Measurements from ENCODE around the gene DOCK10. TPM values are rescaled to one million over a fixed set of nuclear protein-coding genes. Genes with fewer than 3 reads are reported as not detected.

The DOCK10 gene
- total RNA-seq, 1 experiment from 2014 or later: 65.3 TPM

- peak; percentile 76 for DNase-seq (ENCODE audit: low read depth)
These were observed 59.2 kb downstream of the DOCK10 start for GRCh38 chr2:224982910-224983711.

DNA sequence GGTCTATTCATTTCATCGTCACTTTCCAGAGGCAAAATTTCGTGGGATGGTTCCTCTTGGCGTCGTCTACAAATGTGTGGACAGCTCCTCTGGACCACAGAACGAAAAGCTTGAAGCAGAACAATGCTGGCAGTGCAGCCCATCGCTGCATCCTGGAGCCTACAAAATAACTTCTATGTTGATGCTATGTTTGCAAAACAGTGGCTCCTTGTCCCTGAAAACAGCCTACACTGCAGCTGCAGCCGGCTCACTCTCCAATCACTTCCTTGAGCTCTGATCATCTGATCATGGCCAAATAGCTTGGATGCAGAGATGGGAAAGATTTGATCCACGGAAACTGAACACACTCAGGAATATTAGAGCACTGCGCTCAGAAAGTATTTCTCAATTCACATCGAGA, 60.0 kb downstream of the DOCK10 start:
- peak; percentile 28 for DNase-seq (ENCODE audit: low read depth)

GRCh38 chr2:224976629-224977525, 65.4 kb downstream of the DOCK10 start:
- no peak for DNase-seq (ENCODE audit: low read depth)

DNA sequence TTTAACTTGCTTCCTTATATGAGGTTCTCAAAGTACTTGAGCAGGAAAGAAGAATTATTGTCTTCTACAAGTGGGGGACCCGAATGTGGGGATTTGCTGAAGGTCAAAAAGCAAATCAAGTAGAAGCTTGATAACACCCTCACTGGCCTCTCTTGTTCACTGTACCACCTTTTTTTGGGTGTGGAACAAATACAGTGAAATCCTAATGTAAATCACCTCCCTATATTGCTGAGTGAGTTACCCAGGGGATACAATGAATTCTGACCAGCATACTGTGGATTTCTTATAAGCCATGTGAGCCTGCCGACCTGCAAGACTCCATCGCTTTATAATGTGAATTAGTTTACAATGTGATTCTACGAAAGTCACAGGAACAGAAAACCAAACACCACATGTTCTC, 66.5 kb downstream of the DOCK10 start:
- DNase-seq (ENCODE audit: low read depth): no peak

DNA sequence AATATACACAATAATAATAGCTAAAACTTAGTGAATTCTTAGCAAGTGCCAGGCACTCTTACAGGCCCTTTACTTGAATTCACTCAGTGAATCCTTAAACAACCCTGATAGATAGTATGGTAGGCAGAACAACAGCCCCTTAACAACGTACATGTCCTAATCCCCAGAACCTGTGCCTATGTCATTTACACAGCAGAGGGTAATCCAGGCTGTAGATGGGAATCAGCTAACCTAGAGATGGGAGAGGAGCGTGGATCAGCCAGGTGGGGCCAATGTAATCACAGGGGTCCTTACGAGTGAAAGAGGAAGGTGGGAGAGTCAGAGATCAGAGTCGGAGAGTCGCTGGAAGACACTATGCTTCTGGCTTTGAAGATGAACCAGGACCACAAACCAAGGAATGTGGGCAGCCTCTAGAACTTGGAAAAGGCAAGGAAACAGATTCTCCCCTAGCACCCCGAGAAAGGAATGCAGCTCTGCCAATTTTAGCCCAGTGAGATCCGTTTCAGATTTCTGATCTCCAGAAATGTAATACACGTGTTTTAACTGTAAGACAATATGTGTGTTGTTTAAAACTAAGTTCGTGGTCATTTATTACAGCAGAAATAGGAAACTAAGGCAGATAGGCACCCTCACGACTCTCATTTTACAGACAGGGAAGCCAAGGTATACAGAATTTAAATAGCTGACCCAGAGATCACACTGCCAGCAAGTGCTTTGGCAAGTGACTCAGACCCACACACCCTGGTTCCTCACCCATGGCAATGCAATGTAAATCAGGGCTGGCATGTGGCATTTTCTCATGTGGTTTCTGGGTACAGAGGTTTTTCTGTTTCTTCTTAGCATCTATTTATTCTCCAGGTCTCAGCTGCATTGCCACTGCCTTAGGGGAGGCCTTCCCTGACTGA, 68.9 kb downstream of the DOCK10 start:
- DNase-seq (ENCODE audit: low read depth): peak; percentile 67

- no peak for DNase-seq (ENCODE audit: low read depth)
These were observed 71.1 kb downstream of the DOCK10 start for GRCh38 chr2:224971214-224971613.

DNA sequence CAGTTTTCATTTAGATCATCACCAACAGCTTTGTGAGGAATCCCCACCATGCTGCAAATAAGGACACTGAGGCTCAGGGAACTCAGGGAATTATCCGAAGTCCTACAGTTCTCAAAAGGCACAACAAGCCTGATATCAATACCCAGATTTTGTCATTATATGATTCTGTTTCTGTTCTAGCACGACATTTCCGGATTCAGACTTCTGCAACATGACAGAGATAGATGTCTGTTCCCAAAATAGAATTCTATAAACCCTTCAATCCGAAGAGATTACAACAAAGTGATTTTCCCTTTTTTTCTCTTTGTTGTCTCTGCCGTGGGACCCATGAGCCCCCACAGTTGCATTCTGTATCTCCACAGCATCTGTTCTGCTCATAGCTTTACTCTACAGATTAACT, 72.0 kb downstream of the DOCK10 start:
- DNase-seq (ENCODE audit: low read depth): no peak

DNA sequence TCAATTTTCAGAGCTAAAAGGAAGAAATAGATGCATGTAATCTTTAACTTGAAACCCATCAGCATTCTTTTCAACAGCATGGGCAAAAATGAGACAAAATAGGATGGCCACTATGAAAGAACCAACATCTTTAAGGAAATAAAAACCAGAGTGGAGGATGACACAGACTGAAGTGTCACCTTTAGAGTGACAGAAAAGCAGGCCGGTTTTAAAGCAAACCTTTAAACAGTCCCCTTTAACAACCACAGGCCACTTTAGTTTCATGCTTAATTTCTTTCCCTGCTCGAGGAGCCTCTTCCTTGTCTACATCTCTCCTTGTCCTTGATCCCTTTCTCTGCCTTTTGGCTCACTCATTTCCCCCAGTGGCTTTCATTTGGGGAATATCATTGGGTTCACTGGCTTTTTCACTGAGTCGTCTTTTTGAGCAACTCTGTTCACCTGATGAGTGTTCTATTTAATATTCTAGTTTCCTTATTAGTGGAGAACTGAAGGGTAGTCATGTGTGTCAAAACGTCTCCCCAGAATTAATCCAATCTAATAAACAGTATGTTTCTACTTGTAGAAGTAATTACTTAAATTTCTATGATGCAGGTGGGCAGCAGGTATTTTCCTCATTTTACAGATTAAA, 72.5 kb downstream of the DOCK10 start:
- no peak for DNase-seq (ENCODE audit: low read depth)

DNA sequence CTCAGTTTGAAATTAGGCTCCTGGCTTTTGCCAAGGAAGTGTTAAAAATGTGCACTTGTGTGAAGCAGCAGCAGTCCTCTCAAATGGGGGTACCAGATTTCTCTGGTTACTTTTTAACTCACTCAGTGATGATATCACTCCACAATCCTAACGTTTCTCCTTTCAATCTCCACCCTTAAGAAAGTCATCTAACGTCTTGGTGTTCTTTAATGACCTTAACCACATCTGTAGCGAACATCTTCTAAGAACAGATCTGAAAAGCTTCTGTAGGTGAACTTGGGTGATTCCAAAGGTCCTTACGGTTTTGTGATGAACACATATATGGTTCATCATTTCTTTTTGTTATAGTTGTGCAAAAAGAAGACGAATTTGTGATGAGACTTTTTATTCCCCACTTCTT, 73.2 kb downstream of the DOCK10 start:
- DNase-seq (ENCODE audit: low read depth): no peak

DNA sequence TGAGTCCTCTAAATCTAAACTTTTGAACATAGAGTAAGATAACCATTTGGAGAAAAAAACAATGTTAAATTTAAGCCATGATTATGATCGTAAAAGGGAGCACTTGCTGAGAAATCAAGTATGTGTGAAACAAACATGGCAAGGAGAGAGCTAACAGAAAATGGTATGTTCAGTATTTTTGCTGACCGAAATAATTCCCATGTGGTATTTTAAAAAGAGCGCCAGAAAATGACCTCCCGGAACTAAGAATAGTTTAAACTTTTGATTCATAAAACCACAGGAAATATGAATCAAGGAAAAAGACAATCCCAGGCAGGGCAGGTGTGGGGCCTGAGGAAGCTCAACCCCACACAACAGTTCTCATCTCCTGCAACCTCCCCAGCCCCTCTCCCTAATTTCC, 74.2 kb downstream of the DOCK10 start:
- peak; percentile 77 for DNase-seq (ENCODE audit: low read depth)

DNA sequence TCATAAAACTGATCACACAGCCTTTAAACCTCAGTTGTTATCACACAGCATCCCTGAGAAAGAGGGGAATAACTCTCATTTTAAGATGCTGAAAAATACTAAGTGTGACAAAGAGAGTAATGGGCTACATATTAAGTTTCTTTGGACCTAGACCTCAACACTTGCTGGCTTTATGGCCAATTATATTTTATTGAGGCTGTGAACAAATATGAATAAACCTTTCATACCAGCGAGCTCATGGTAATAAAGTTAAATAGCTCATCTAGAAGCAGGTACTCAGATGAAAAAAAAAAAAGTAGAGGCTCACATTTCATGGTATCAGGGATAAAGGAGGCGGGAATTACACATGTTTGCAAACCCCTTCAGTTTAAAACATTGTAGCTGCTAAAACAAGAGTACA, 75.7 kb downstream of the DOCK10 start:
- DNase-seq (ENCODE audit: low read depth): no peak

GRCh38 chr2:224959556-224959955, 82.7 kb downstream of the DOCK10 start:
- no peak for DNase-seq (ENCODE audit: low read depth)

DNA sequence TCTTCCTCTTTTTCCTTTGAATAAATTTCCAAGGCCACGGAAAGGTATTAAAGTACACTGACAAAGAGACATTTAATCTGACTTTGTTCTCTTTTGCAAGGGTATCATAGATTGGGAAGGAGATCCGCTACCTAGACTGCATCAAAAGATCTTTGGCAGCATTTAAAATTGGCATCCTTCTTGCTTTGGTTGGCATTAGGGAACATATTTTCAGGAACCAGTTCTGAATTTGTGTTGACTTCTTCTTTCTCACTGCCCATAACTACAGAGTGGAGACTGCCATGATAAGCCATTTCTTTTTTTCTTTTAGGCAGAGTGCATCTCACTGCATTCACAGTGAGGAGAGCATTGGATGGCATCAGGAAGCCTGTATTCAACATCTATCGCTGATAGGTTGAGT, 83.4 kb downstream of the DOCK10 start:
- no peak for DNase-seq (ENCODE audit: low read depth)

DNA sequence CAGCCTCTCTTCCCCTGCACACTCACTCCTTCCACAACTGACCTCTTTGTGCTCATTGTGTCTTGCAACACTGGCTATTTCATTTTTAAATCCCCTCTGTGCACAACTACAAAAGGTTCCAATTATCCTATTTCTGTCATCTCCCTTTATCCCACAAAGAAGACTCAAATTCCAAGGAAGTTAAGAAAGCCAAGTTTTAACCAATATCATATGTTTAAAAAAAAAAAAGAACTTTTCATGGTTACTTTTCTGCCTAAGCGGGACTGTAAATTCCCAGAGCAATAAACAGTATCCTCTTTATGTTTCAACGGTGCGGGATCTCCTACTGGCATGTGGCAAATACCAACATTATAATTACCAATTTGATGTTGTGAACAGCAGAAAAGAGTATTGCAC, 83.8 kb downstream of the DOCK10 start:
- DNase-seq (ENCODE audit: low read depth): no peak

- DNase-seq (ENCODE audit: low read depth): no peak
These were observed 84.5 kb downstream of the DOCK10 start for GRCh38 chr2:224957540-224958461.

- DNase-seq (ENCODE audit: low read depth): no peak
These were observed 85.6 kb downstream of the DOCK10 start for GRCh38 chr2:224956706-224957105.

DNA sequence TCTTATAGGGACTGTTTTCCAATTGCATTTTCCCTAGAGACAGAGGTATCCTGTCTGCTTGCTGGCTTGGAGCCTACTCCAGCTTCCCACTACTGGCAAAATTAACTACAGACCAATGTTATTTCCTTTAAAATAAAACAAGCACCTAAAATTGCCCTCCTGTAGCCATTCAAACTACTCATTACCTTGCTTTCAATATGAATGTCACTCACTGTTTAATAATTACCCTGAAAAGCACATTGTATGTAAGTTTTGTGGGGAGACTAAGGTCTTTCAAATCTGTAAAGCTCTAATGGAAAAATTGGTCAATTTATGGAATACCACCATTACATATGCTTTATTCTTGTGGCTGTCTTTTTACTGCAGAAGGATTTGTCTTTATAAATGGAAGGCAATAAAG, 87.3 kb downstream of the DOCK10 start:
- DNase-seq (ENCODE audit: low read depth): no peak

GRCh38 chr2:224952936-224953657, 89.2 kb downstream of the DOCK10 start:
- DNase-seq (ENCODE audit: low read depth): no peak

GRCh38 chr2:224951723-224952481, 90.4 kb downstream of the DOCK10 start:
- DNase-seq (ENCODE audit: low read depth): no peak
